ENCODE measurements around the gene TMED5.

The TMED5 gene

GRCh38 chr1:93120614-93121013, 59.6 kb downstream of the TMED5 start:
- no peak for DNase-seq (ENCODE audit: low read depth)

- no peak for DNase-seq (ENCODE audit: low read depth)
Measured at GRCh38 chr1:93114391-93114790, 65.8 kb downstream of the TMED5 start.

- no peak for DNase-seq (ENCODE audit: low read depth)
Measured at GRCh38 chr1:93113127-93113526, 67.1 kb downstream of the TMED5 start.

- DNase-seq (ENCODE audit: low read depth), result no peak
Measured at GRCh38 chr1:93111561-93111960, 68.7 kb downstream of the TMED5 start.

GRCh38 chr1:93111065-93111464, 69.1 kb downstream of the TMED5 start:
- no peak for DNase-seq (ENCODE audit: low read depth)

- DNase-seq (ENCODE audit: low read depth), result no peak
Measured at GRCh38 chr1:93109578-93109977, 70.6 kb downstream of the TMED5 start.

- DNase-seq (ENCODE audit: low read depth), result no peak
Measured at GRCh38 chr1:93108335-93108734, 71.9 kb downstream of the TMED5 start.

- DNase-seq (ENCODE audit: low read depth), result no peak
Measured at GRCh38 chr1:93107395-93107794, 72.8 kb downstream of the TMED5 start.

GRCh38 chr1:93106226-93106625, 74.0 kb downstream of the TMED5 start:
- DNase-seq (ENCODE audit: low read depth), result no peak

GRCh38 chr1:93102142-93102541, 78.1 kb downstream of the TMED5 start:
- DNase-seq (ENCODE audit: low read depth), result no peak
